Trophoblast cell (in vitro differentiated cells and primary cell): Measurements from ENCODE around the gene RPTOR.

Experiments used
- DNase-seq, 2 donors: peaks; one replicate each; pipeline ENCODE4 v3.0.0-alpha.2; 2016
- H2AFZ ChIP-seq: 2 replicates; pipeline ENCODE4 v1.6.1; 2013; ENCODE audit warnings: low read length, moderate library complexity, mild to moderate bottlenecking; ENCODE audit not compliant: insufficient read depth, poor library complexity
- H2AK5ac ChIP-seq: 2 replicates; pipeline ENCODE4 v1.6.1; 2013; ENCODE audit warnings: mild to moderate bottlenecking, low read length
- H2BK120ac ChIP-seq: 2 replicates; pipeline ENCODE4 v1.6.1; 2013; ENCODE audit warnings: low read length, mild to moderate bottlenecking, moderate library complexity; ENCODE audit not compliant: insufficient read depth, poor library complexity
- H2BK12ac ChIP-seq: 2 replicates; pipeline ENCODE4 v1.6.1; 2013; ENCODE audit warnings: mild to moderate bottlenecking, low read length, moderate library complexity
- H2BK5ac ChIP-seq: 2 replicates; pipeline ENCODE4 v1.6.1; 2013; ENCODE audit warnings: low read length, low read depth, moderate library complexity, mild to moderate bottlenecking; ENCODE audit not compliant: poor library complexity
- H3K14ac ChIP-seq: 2 replicates; pipeline ENCODE4 v1.6.1; 2013; ENCODE audit warnings: mild to moderate bottlenecking, low read length
- H3K18ac ChIP-seq: 2 replicates; pipeline ENCODE4 v1.6.1; 2013; ENCODE audit warnings: mild to moderate bottlenecking, low read length
- H3K23ac ChIP-seq: 2 replicates; pipeline ENCODE4 v1.6.1; 2013; ENCODE audit warnings: low read length
- H3K27ac ChIP-seq: 2 replicates; pipeline ENCODE4 v1.5.1; 2013; ENCODE audit warnings: low read depth, mild to moderate bottlenecking, inconsistent platforms, low read length, moderate library complexity
- H3K27me3 ChIP-seq: 2 replicates; pipeline ENCODE4 v1.6.1; 2013; ENCODE audit warnings: inconsistent platforms, mild to moderate bottlenecking, low read length, moderate library complexity; ENCODE audit not compliant: insufficient read depth
- H3K36me3 ChIP-seq, 2 experiments: 1 replicate in 1 of 2; 2 replicates in 1 of 2; pipeline ENCODE4 v1.6.1; 2013; ENCODE audit warnings: low read length in 2 of 2, mild to moderate bottlenecking in 2 of 2, moderate library complexity in 1 of 2; ENCODE audit not compliant: insufficient read depth in 2 of 2, control insufficient read depth in 1 of 2
- H3K4ac ChIP-seq: 2 replicates; pipeline ENCODE4 v1.6.1; 2013; ENCODE audit warnings: low read depth, mild to moderate bottlenecking, low read length, moderate library complexity
- H3K4me1 ChIP-seq, 2 experiments: 1 replicate in 1 of 2; 2 replicates in 1 of 2; pipeline ENCODE4 v1.6.1; 2013; ENCODE audit warnings: low read length in 2 of 2, mild to moderate bottlenecking in 2 of 2, moderate library complexity in 1 of 2; ENCODE audit not compliant: insufficient read depth in 2 of 2, control insufficient read depth in 1 of 2
- H3K4me2 ChIP-seq: 2 replicates; pipeline ENCODE4 v1.6.1; 2013; ENCODE audit warnings: inconsistent platforms, mild to moderate bottlenecking, low read length, moderate library complexity
- H3K4me3 ChIP-seq: 2 replicates; pipeline ENCODE4 v1.5.1; 2013; ENCODE audit warnings: mild to moderate bottlenecking, low read depth, low read length, inconsistent platforms
- H3K79me1 ChIP-seq: one replicate; pipeline ENCODE4 v1.6.1; 2013; ENCODE audit warnings: low read length
- H3K79me2 ChIP-seq: 2 replicates; pipeline ENCODE4 v1.6.1; 2013; ENCODE audit warnings: low read length, mild to moderate bottlenecking; ENCODE audit not compliant: control insufficient read depth, insufficient read depth, poor library complexity
- H3K9ac ChIP-seq: 2 replicates; pipeline ENCODE4 v1.6.1; 2013; ENCODE audit warnings: mild to moderate bottlenecking, low read length
- H3K9me3 ChIP-seq: 2 replicates; pipeline ENCODE4 v1.6.1; 2013; ENCODE audit warnings: low read depth, mild to moderate bottlenecking, control low read depth, inconsistent platforms, low read length; ENCODE audit not compliant: insufficient read depth
- H4K12ac ChIP-seq: 2 replicates; pipeline ENCODE4 v1.6.1; 2013; ENCODE audit warnings: low read depth, mild to moderate bottlenecking, low read length, moderate library complexity
- H4K8ac ChIP-seq: 2 replicates; pipeline ENCODE4 v1.6.1; 2013; ENCODE audit warnings: low read depth, mild to moderate bottlenecking, low read length, moderate library complexity
- H4K91ac ChIP-seq: one replicate; pipeline ENCODE4 v1.6.1; 2013; ENCODE audit warnings: low read depth, mild to moderate bottlenecking, low read length, moderate library complexity
- WGBS: extraction: QIAGEN DNeasy Blood & Tissue Kit; methylation state at CpG from one replicate; pipeline ENCODE4 v1.1.7; 2013; ENCODE audit warnings: missing lambda C conversion rate; ENCODE audit not compliant: insufficient read length, insufficient coverage; ENCODE audit errors: extremely low coverage; 5-methylcytosine and 5-hydroxymethylcytosine counted together

Gene RPTOR

DNA sequence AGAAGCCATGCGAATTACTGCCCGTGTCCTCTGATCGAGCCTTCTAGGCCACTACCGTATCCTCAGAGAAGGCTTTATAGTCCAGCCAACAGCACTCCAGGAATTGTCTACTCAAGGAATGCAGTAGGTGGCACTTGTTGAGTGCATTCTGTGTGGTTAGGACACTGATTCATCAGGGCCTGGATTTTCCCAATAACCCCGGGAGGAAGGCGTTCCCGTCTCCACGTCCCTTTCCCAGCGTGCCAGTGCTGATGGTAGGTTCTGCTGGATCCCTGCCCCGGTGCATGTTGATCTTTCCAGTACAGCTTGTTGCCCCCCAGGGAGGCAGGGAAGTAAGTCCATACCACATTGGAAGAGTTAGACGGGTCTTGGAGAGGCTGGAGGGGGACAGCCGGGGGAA is 122.2 kb downstream of the RPTOR start:
- no peak overlapping the region for H4K12ac ChIP-seq
- no peak overlapping the region for H2AK5ac ChIP-seq
- no peaks in the 10 kb centered on the region for H3K27me3 ChIP-seq
- H2BK120ac ChIP-seq, result no peak overlapping the region
- no peaks in the 10 kb centered on the region for H3K79me1 ChIP-seq
- H3K23ac ChIP-seq, result no peak overlapping the region
- no peaks in the 10 kb centered on the region for H3K9me3 ChIP-seq
- H3K14ac ChIP-seq, result no peak overlapping the region
- H3K18ac ChIP-seq, result peak overlapping the region; percentile 43
- peak in 1 of 2 donors; percentile 42 for DNase-seq
- no CpG with 5 or more reads among the region's 12 CpGs for WGBS
- H3K36me3 ChIP-seq, result no peaks in the 10 kb centered on the region
- no peak overlapping the region for H2AFZ ChIP-seq
- no peak overlapping the region for H3K4me2 ChIP-seq
- H2BK12ac ChIP-seq, result no peak overlapping the region
- no peak overlapping the region for H3K4ac ChIP-seq
- peaks cover 3% of the 10 kb centered on the region for H3K79me2 ChIP-seq
- no peak overlapping the region for H3K4me3 ChIP-seq
- H4K91ac ChIP-seq, result no peak overlapping the region
- H3K27ac ChIP-seq, result no peak overlapping the region
- peaks cover 2 to 6% of the 10 kb centered on the region in 2 experiments for H3K4me1 ChIP-seq
- no peak overlapping the region for H3K9ac ChIP-seq
- H2BK5ac ChIP-seq, result no peak overlapping the region
- no peak overlapping the region for H4K8ac ChIP-seq

- Histone ChIP-seq H3K4me3 (no peak overlapping the region), H4K91ac (no peak overlapping the region), H3K9me3 (no peaks in the 10 kb centered on the region), H2AFZ (no peak overlapping the region), H4K8ac (no peak overlapping the region), H3K4me2 (no peak overlapping the region), H3K18ac (no peak overlapping the region), H3K4me1 (peaks cover 2 to 6% of the 10 kb centered on the region in 2 experiments), H3K36me3 (no peaks in the 10 kb centered on the region), H2BK12ac (no peak overlapping the region), H2AK5ac (no peak overlapping the region), H3K14ac (no peak overlapping the region), H3K23ac (no peak overlapping the region), H2BK5ac (no peak overlapping the region), H3K27me3 (no peaks in the 10 kb centered on the region), H3K9ac (no peak overlapping the region), H4K12ac (no peak overlapping the region), H3K79me2 (peaks cover 3% of the 10 kb centered on the region), H3K27ac (no peak overlapping the region), H3K4ac (no peak overlapping the region), H3K79me1 (no peaks in the 10 kb centered on the region), H2BK120ac (no peak overlapping the region)
- no CpG with 5 or more reads among the region's 12 CpGs for WGBS
- DNase-seq, result no peak
Measured at GRCh38 chr17:80667462-80668277, 123.0 kb downstream of the RPTOR start.

- Histone ChIP-seq H2AFZ (no peak overlapping the region), H3K27ac (no peak overlapping the region), H3K36me3 (no peaks in the 10 kb centered on the region), H3K23ac (no peak overlapping the region), H3K79me2 (peaks cover 3% of the 10 kb centered on the region), H3K14ac (peak overlapping the region; percentile 17), H3K79me1 (no peaks in the 10 kb centered on the region), H2BK120ac (no peak overlapping the region), H3K18ac (no peak overlapping the region), H3K4ac (no peak overlapping the region), H4K91ac (no peak overlapping the region), H2BK5ac (no peak overlapping the region), H2BK12ac (no peak overlapping the region), H3K9ac (no peak overlapping the region), H3K4me3 (no peak overlapping the region), H2AK5ac (no peak overlapping the region), H3K4me1 (peaks cover 5 to 8% of the 10 kb centered on the region in 2 experiments), H3K9me3 (no peaks in the 10 kb centered on the region), H3K4me2 (no peak overlapping the region), H4K12ac (no peak overlapping the region), H3K27me3 (no peaks in the 10 kb centered on the region), H4K8ac (no peak overlapping the region)
- WGBS, result no CpG with 5 or more reads among the region's 20 CpGs
- DNase-seq, result no peak
Measured at GRCh38 chr17:80668375-80669148, 123.9 kb downstream of the RPTOR start.

DNA sequence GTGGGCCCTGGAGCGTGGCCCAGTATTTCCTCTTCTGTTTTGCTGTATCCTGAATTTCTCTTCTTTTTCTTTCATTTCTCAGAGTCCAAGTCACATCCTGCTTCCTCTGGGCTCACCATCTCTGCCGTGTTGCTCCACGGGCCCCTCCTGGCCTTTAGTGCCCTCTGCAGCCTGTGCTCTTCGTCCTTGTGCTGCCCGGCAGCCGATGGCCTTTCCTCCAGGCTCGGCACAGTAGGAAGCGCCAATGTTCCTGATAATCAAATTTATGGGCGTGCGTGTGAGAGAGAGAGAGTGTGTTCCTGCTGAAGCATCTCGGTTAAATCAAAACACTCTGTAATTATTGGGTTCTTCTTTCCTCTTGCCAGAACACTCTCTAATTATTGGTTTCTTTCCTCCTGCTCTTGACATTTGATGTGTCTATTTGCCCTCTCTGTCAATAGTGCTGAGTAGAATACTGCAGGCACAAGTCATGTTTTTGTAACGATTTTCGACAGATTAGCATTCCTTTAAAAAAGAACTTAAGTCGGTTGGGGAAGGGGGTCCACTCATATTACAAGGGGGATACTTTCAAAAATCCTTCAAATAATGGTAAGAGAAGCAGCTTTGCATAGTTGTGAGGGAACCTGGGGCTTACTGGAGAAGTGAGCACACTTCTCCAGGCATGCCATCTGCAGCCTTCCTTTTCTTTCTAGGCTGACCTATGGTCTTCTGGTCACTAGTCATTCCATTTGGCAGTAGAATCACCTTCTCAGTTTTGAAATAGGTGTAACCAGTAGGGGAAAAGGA is 126.6 kb downstream of the RPTOR start:
- Histone ChIP-seq H3K79me2 (peaks cover 3% of the 10 kb centered on the region), H4K91ac (no peak overlapping the region), H3K9me3 (no peaks in the 10 kb centered on the region), H3K18ac (no peak overlapping the region), H3K23ac (no peak overlapping the region), H3K4me2 (no peak overlapping the region), H3K79me1 (peaks cover 2% of the 10 kb centered on the region), H4K12ac (no peak overlapping the region), H2BK120ac (no peak overlapping the region), H2BK12ac (no peak overlapping the region), H3K27me3 (no peaks in the 10 kb centered on the region), H3K4me3 (no peak overlapping the region), H3K4me1 (peaks cover 5 to 10% of the 10 kb centered on the region in 2 experiments), H3K27ac (no peak overlapping the region), H2BK5ac (no peak overlapping the region), H3K9ac (no peak overlapping the region), H3K36me3 (no peaks in the 10 kb centered on the region), H2AFZ (no peak overlapping the region), H3K14ac (no peak overlapping the region), H3K4ac (no peak overlapping the region), H2AK5ac (no peak overlapping the region), H4K8ac (no peak overlapping the region)
- WGBS, result no CpG with 5 or more reads among the region's 14 CpGs
- DNase-seq, result no peak
